CD1c-positive myeloid dendritic cell (primary cell): ENCODE results near the gene TRIOBP.
"Not testable (repeated sequence)": the region's sequence is repeated elsewhere in the genome, so short reads cannot be mapped to it uniquely, and the experiment has no call there.

Experiments used
- DNase-seq: peaks from one replicate; pipeline ENCODE4 v3.0.0-alpha.2; 2016; ENCODE audit errors: extremely low spot score

Gene TRIOBP

GRCh38 chr22:37696657-37697537 lies at the start of gene TRIOBP:
TSS of gene TRIOBP (plus strand) at chr22:37697048. CDS start at chr22:37701366, 4,318 bp downstream.
- peak; percentile 94 for DNase-seq

GRCh38 chr22:37647317-37647716 lies 49.5 kb upstream of the TRIOBP start:
- DNase-seq = no peak

GRCh38 chr22:37647928-37648327 lies 48.9 kb upstream of the TRIOBP start:
- DNase-seq = no peak

- DNase-seq = no peak
These were observed 46.2 kb upstream of the TRIOBP start for GRCh38 chr22:37650463-37651136.

- DNase-seq = no peak
These were observed 42.1 kb upstream of the TRIOBP start for GRCh38 chr22:37654563-37655251.

GRCh38 chr22:37655252-37655563 lies 41.6 kb upstream of the TRIOBP start:
- DNase-seq = no peak

- not testable (repeated sequence) for DNase-seq
These were observed 40.3 kb upstream of the TRIOBP start for GRCh38 chr22:37656583-37656982.

- peak; percentile 39 for DNase-seq
These were observed 39.2 kb upstream of the TRIOBP start for GRCh38 chr22:37657590-37658132.

GRCh38 chr22:37658133-37659065 lies 38.4 kb upstream of the TRIOBP start, which contains the start of gene PDXP:
TSS of gene PDXP (plus strand) at chr22:37658723. CDS start at chr22:37658783, 60 bp downstream.
- peak; percentile 99 for DNase-seq

- DNase-seq = peak; percentile 45
These were observed 37.6 kb upstream of the TRIOBP start for GRCh38 chr22:37659066-37659896.

GRCh38 chr22:37659897-37660708 lies 36.7 kb upstream of the TRIOBP start:
- DNase-seq = no peak

GRCh38 chr22:37660709-37661045 lies 36.2 kb upstream of the TRIOBP start:
- no peak for DNase-seq

- peak; percentile 12 for DNase-seq
These were observed 35.5 kb upstream of the TRIOBP start for GRCh38 chr22:37661160-37661924.

GRCh38 chr22:37662039-37662438 lies 34.8 kb upstream of the TRIOBP start:
- peak; percentile 70 for DNase-seq

GRCh38 chr22:37663521-37664140 lies 33.2 kb upstream of the TRIOBP start:
- DNase-seq = no peak

GRCh38 chr22:37664249-37665101 lies 32.4 kb upstream of the TRIOBP start:
- no peak for DNase-seq

GRCh38 chr22:37665487-37665886 lies 31.4 kb upstream of the TRIOBP start:
- DNase-seq = no peak
